22Rv1 (cell line): ENCODE results near the gene GPS1.

Experiments
- ZFX ChIP-seq: fragments of 450-650 bp; IDR thresholded peaks from 2 replicates; pipeline ENCODE4 v1.6.1; 2017; ENCODE audit warnings: antibody characterized with exemption, borderline replicate concordance
- TF ChIP-seq, protein P1 (sequence below): fragments of 450-650 bp; IDR thresholded peaks from 2 replicates; pipeline ENCODE4 v1.5.1; 2017; ENCODE audit warnings: mild to moderate bottlenecking

- TF ChIP-seq, protein P1, sequence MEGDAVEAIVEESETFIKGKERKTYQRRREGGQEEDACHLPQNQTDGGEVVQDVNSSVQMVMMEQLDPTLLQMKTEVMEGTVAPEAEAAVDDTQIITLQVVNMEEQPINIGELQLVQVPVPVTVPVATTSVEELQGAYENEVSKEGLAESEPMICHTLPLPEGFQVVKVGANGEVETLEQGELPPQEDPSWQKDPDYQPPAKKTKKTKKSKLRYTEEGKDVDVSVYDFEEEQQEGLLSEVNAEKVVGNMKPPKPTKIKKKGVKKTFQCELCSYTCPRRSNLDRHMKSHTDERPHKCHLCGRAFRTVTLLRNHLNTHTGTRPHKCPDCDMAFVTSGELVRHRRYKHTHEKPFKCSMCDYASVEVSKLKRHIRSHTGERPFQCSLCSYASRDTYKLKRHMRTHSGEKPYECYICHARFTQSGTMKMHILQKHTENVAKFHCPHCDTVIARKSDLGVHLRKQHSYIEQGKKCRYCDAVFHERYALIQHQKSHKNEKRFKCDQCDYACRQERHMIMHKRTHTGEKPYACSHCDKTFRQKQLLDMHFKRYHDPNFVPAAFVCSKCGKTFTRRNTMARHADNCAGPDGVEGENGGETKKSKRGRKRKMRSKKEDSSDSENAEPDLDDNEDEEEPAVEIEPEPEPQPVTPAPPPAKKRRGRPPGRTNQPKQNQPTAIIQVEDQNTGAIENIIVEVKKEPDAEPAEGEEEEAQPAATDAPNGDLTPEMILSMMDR = no peak
- no peak for TF ChIP-seq ZFX
Measured at GRCh38 chr17:82031303-82031884, 20.3 kb upstream of the GPS1 start, which contains the start of gene RAC3.
